Gastroesophageal sphincter (tissue), 3 donors: ENCODE data around the gene RAB11A.

ENCODE experiments used
- CTCF ChIP-seq, 4 experiments: fragments of 200-600 bp in 2 of 4; fragments of 450-650 bp in 2 of 4; sonication (generic) in 1 of 4; IDR thresholded peaks; one replicate each; pipeline ENCODE4 v1.5.1; 2017 to 2019; ENCODE audit warnings: antibody characterized with exemption in 4 of 4, mild to moderate bottlenecking in 2 of 4, moderate library complexity in 2 of 4
- EP300 ChIP-seq: sonication (generic); formaldehyde crosslinking; IDR thresholded peaks from one replicate; pipeline ENCODE4 v1.6.1; 2017; ENCODE audit warnings: antibody characterized with exemption, mild to moderate bottlenecking
- POLR2A ChIP-seq, 2 donors: fragments of 450-650 bp; IDR thresholded peaks; one replicate each; pipeline ENCODE4 v1.6.1; 2017; ENCODE audit warnings: antibody characterized with exemption in 2 of 2, mild to moderate bottlenecking in 2 of 2, moderate library complexity in 1 of 2

DNA sequence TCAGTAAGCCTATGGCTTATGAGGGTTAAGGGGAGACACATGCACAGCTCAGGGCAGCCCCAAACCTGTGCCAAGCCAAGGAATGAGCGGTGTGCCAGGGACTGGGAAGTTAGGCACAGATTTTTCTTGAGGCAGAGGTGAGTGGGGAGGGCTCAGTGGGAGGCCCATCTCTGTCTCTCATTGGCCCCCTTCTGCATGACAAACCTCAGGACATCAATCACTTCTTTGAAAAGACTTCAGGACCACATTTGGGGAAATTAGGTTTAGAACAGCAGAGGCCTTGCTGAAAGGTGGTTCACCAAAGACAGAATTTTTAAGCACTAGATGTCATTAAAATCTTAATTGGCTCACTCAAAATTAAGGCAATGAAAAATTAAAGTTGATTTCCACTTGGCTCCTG lies 57.2 kb downstream of the RAB11A start:
- no peak for TF ChIP-seq CTCF (IDR thresholded peaks at IDR 0.05)
- no peak for TF ChIP-seq EP300
- TF ChIP-seq POLR2A (IDR thresholded peaks at IDR 0.05), result no peak
